Progenitor cell of endocrine pancreas (in vitro differentiated cells): Measurements from ENCODE around the gene MYO9A. TPM values are rescaled to one million over a fixed set of nuclear protein-coding genes. Genes with fewer than 3 reads are reported as not detected.

Experiments
- DNase-seq: peaks from one replicate; pipeline ENCODE4 v3.0.0; 2021; ENCODE audit warnings: low spot score; ENCODE audit not compliant: unreplicated experiment
- H3K27ac Mint-ChIP-seq: 2 replicates; pipeline ENCODE4 v1.8.0; 2021; ENCODE audit warnings: mild to moderate bottlenecking, moderate library complexity, mixed read lengths
- H3K27me3 Mint-ChIP-seq: 2 replicates; pipeline ENCODE4 v1.8.0; 2021; ENCODE audit warnings: mixed read lengths
- H3K36me3 Mint-ChIP-seq: 2 replicates; pipeline ENCODE4 v1.8.0; 2022; ENCODE audit warnings: mixed read lengths; ENCODE audit not compliant: insufficient read depth
- H3K4me1 Mint-ChIP-seq: 2 replicates; pipeline ENCODE4 v1.8.0; 2021; ENCODE audit warnings: low read depth, mixed read lengths
- H3K4me3 Mint-ChIP-seq: 2 replicates; pipeline ENCODE4 v1.8.0; 2021; ENCODE audit warnings: low read depth, mild to moderate bottlenecking, moderate library complexity, mixed read lengths
- H3K9me3 Mint-ChIP-seq: 2 replicates; pipeline ENCODE4 v1.8.0; 2021; ENCODE audit warnings: low read depth, mixed read lengths
- total RNA-seq: library from RNA; stranded (reverse); gene quantifications from 2 replicates; pipeline ENCODE4 v1.2.1, GENCODE V29; 2021
- TF ChIP-seq, protein P1 (sequence below): fragments of 200-600 bp; sonication (generic); IDR thresholded peaks from one replicate; pipeline ENCODE4 v1.5.0; 2021; ENCODE audit warnings: antibody characterized with exemption, mild to moderate bottlenecking; ENCODE audit not compliant: unreplicated experiment

The MYO9A gene
- total RNA-seq, 1 donor from 2014 or later = 32.0 TPM

DNA sequence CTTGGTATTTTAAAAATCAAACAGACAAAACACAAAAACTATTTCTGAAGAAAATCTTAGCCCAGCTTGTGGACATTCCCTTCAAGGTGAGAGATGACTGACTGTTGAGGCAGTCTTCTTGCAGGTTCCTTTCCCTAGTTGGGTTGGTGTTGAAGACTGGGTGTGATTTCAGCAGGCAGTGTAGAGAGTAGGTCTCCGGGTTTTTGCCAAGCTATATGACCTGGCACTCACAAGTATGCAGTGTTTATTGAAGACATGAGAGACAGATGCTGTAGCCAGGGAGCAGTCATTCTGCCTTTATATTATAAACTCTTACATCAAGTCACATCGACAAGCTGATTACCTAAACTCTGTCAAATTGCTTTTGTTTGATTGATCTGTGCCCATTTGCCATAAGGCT, 17.8 kb upstream of the MYO9A start:
- Mint-ChIP-seq H3K4me3 (no peak overlapping the region), H3K27ac (no peak overlapping the region)

DNA sequence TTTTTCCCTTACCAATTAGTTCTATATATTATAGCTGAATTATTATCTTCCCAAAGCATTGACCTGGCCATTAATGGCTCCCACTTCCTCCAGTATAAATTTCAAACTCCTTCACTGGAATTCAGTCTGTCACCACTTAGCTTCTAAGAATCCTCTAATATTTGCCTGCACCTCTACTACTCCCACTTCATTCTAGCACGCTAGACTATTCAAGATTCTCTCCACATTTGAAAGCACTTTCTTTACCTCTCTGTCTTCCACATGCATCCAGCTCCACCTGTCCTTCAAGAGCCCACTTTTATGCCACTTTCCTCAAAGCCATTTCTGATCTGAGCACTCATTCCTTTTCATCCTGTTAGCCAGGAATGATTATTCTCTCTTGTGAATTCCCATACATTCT, 15.3 kb upstream of the MYO9A start:
- H3K4me1 Mint-ChIP-seq = peaks cover 6% of the 10 kb centered on the region
- H3K9me3 Mint-ChIP-seq = no peaks in the 10 kb centered on the region
- H3K36me3 Mint-ChIP-seq = no peaks in the 10 kb centered on the region
- H3K4me3 Mint-ChIP-seq = no peak overlapping the region
- peak overlapping the region; percentile 5 for H3K27ac Mint-ChIP-seq
- TF ChIP-seq, protein P1, sequence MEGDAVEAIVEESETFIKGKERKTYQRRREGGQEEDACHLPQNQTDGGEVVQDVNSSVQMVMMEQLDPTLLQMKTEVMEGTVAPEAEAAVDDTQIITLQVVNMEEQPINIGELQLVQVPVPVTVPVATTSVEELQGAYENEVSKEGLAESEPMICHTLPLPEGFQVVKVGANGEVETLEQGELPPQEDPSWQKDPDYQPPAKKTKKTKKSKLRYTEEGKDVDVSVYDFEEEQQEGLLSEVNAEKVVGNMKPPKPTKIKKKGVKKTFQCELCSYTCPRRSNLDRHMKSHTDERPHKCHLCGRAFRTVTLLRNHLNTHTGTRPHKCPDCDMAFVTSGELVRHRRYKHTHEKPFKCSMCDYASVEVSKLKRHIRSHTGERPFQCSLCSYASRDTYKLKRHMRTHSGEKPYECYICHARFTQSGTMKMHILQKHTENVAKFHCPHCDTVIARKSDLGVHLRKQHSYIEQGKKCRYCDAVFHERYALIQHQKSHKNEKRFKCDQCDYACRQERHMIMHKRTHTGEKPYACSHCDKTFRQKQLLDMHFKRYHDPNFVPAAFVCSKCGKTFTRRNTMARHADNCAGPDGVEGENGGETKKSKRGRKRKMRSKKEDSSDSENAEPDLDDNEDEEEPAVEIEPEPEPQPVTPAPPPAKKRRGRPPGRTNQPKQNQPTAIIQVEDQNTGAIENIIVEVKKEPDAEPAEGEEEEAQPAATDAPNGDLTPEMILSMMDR = no peak
- DNase-seq = no peak
- H3K27me3 Mint-ChIP-seq = peaks cover 4% of the 10 kb centered on the region

More for the DNA sequence above, 17.8 kb upstream of the MYO9A start:
- no peaks in the 10 kb centered on the region for H3K9me3 Mint-ChIP-seq
- peaks cover 6% of the 10 kb centered on the region for H3K4me1 Mint-ChIP-seq
- H3K36me3 Mint-ChIP-seq = peaks cover 7% of the 10 kb centered on the region
- TF ChIP-seq, protein P1 = no peak
- DNase-seq = no peak
- peaks cover 20% of the 10 kb centered on the region for H3K27me3 Mint-ChIP-seq

DNA sequence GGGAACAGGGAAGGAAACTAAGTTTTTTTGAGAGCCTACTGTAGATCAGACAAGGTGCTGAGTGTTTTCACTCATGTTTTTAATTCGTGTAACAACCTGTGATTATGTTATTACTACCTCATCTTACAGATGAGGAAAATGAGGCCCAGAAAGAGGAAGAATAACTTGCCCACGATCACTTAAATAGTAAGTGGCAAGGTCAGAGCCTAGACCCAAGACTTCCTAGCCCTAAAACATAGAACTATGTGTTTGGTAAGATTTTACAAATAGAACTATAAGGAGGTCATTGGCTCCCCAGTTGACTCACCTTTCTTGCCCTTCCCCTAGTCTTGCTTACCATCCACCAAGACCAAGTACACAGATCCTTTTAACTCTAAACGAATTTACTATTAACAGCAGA, 14.0 kb upstream of the MYO9A start:
- Mint-ChIP-seq H3K4me1 (peaks cover 9% of the 10 kb centered on the region), H3K36me3 (no peaks in the 10 kb centered on the region), H3K4me3 (no peak overlapping the region), H3K27ac (no peak overlapping the region), H3K9me3 (no peaks in the 10 kb centered on the region), H3K27me3 (peaks cover 4% of the 10 kb centered on the region)
- DNase-seq = no peak
- TF ChIP-seq, protein P1 = no peak

DNA sequence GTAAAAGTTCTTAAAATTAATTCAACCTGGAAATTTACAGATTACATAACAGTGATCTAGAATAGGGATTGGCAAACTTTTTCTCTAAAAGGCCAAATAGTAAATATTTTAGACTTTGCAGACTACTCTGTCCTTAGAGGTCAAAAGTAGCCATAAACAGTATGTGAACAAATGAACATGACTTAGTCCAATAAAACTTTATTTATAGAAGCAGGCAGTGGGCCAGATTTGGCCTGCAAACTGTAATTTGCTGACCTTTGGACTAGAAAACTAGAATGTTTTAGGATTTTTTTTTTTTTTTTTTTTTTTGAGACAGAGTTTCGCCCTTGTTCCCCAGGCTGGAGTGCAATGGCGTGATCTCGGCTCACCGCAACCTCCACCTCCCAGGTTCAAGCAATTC, 12.3 kb upstream of the MYO9A start:
- peaks cover 4% of the 10 kb centered on the region for H3K27me3 Mint-ChIP-seq
- no peaks in the 10 kb centered on the region for H3K36me3 Mint-ChIP-seq
- H3K9me3 Mint-ChIP-seq = no peaks in the 10 kb centered on the region
- H3K27ac Mint-ChIP-seq = no peak overlapping the region
- DNase-seq = no peak
- TF ChIP-seq, protein P1 = no peak
- H3K4me3 Mint-ChIP-seq = no peak overlapping the region
- peaks cover 9% of the 10 kb centered on the region for H3K4me1 Mint-ChIP-seq

DNA sequence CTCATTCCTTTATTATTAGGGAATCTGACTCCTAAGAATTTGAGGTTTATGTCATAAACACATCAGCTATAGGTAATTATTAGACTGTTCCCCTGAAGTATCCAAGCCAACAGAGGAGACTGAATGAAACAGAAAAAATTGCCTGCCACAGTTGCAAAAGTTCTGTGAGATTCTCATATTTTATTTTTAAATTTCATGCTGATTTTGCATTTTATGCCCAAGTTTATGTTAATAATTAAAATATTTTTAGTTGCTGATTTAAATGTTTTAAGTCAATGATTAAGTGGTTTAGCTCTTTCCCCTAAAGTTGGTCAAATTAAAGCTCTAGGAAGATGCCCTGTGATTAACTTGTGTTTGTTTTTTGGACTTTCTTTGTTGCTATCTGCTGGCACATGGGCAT, 10.4 kb upstream of the MYO9A start:
- H3K27ac Mint-ChIP-seq = no peak overlapping the region
- H3K27me3 Mint-ChIP-seq = peaks cover 3% of the 10 kb centered on the region
- H3K4me3 Mint-ChIP-seq = no peak overlapping the region
- peaks cover 9% of the 10 kb centered on the region for H3K4me1 Mint-ChIP-seq
- no peaks in the 10 kb centered on the region for H3K9me3 Mint-ChIP-seq
- DNase-seq = no peak
- TF ChIP-seq, protein P1 = no peak
- H3K36me3 Mint-ChIP-seq = no peaks in the 10 kb centered on the region
